ENCODE results near the gene CPSF3.

Gene CPSF3

DNA sequence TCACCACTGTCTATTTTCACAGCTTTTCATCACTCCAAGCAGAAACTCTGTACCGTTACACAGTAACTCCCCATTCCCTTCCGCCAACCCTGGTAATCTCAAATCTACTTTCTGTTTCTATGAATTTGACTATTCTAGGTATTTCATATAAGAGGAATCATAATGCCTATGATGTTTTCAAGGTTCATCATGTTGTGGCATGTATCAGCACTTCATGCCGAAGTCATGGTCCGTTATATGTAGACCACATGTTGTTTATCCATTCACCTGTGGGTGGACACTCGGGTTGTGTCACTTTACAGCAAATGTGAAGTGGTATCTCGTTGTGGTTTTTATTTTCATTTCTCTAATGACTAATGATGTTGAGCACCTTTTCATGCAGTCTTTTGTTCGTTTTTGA, 21.6 kb downstream of the CPSF3 start:
- Histone ChIP-seq H4K12ac (ENCODE audit: low read depth, low read length) (no peak overlapping the region), H2BK5ac (ENCODE audit: low read depth, low read length, poor library complexity) (no peak overlapping the region), H3K9ac (ENCODE audit: low read length) (no peak overlapping the region), H3K79me1 (ENCODE audit: low read length) (no peaks in the 10 kb centered on the region), H2BK120ac (ENCODE audit: insufficient read depth, low read length, poor library complexity) (no peak overlapping the region), H3K4ac (ENCODE audit: low read depth, low read length) (no peak overlapping the region), H3K9me3 (ENCODE audit: insufficient read depth, low read depth, low read length) (no peaks in the 10 kb centered on the region), H3K23ac (ENCODE audit: low read length) (no peak overlapping the region), H3K4me1 (ENCODE audit: control insufficient read depth in 1 of 2, insufficient read depth in 2 of 2, low read length in 2 of 2) (no peaks in the 10 kb centered on the region), H4K91ac (ENCODE audit: low read depth, low read length) (no peak overlapping the region), H3K14ac (ENCODE audit: low read length) (no peak overlapping the region), H4K8ac (ENCODE audit: low read depth, low read length) (no peak overlapping the region), H2AFZ (ENCODE audit: insufficient read depth, low read length, poor library complexity) (no peak overlapping the region), H2BK12ac (ENCODE audit: low read length) (no peak overlapping the region), H3K18ac (ENCODE audit: low read length) (no peak overlapping the region), H3K27ac (ENCODE audit: low read depth, low read length) (no peak overlapping the region), H3K27me3 (ENCODE audit: insufficient read depth, low read length) (no peaks in the 10 kb centered on the region), H3K36me3 (ENCODE audit: control insufficient read depth in 1 of 2, insufficient read depth in 2 of 2, low read length in 2 of 2) (peaks cover 24 to 39% of the 10 kb centered on the region in 2 experiments), H3K4me3 (ENCODE audit: low read depth, low read length) (no peak overlapping the region), H3K4me2 (ENCODE audit: low read length) (no peak overlapping the region), H2AK5ac (ENCODE audit: low read length) (no peak overlapping the region), H3K79me2 (ENCODE audit: control insufficient read depth, insufficient read depth, low read length, poor library complexity) (no peaks in the 10 kb centered on the region)
- no CpG with 5 or more reads among the region's 7 CpGs for WGBS (ENCODE audit: extremely low coverage, insufficient coverage, insufficient read length)
- DNase-seq: no peak

DNA sequence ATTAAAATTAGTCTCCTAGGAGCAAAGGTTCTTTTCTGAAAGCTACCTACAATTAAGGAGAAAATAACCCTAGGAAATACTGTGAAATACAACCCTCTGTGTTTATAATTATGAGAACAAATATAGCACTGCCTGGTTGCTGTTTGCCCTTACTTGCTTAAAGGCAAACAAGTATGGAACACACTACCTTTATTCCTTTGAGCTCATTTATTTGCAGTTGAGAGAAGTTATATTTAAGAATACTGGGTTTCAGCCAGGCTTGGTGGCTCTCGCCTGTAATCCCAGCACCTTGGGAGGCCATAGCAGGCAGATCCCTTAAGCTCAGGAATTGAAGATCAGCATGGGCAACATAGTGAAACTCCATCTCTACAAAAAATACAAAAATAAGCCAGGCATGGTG, 27.8 kb downstream of the CPSF3 start:
- Histone ChIP-seq H3K4ac (ENCODE audit: low read depth, low read length) (no peak overlapping the region), H3K9ac (ENCODE audit: low read length) (no peak overlapping the region), H4K12ac (ENCODE audit: low read depth, low read length) (no peak overlapping the region), H3K23ac (ENCODE audit: low read length) (no peak overlapping the region), H3K4me3 (ENCODE audit: low read depth, low read length) (no peak overlapping the region), H3K14ac (ENCODE audit: low read length) (no peak overlapping the region), H3K18ac (ENCODE audit: low read length) (no peak overlapping the region), H3K4me1 (ENCODE audit: control insufficient read depth in 1 of 2, insufficient read depth in 2 of 2, low read length in 2 of 2) (no peaks in the 10 kb centered on the region), H4K91ac (ENCODE audit: low read depth, low read length) (no peak overlapping the region), H2BK12ac (ENCODE audit: low read length) (no peak overlapping the region), H2AFZ (ENCODE audit: insufficient read depth, low read length, poor library complexity) (no peak overlapping the region), H3K79me1 (ENCODE audit: low read length) (no peaks in the 10 kb centered on the region), H3K27ac (ENCODE audit: low read depth, low read length) (no peak overlapping the region), H2BK120ac (ENCODE audit: insufficient read depth, low read length, poor library complexity) (no peak overlapping the region), H3K79me2 (ENCODE audit: control insufficient read depth, insufficient read depth, low read length, poor library complexity) (no peaks in the 10 kb centered on the region), H2AK5ac (ENCODE audit: low read length) (no peak overlapping the region), H3K4me2 (ENCODE audit: low read length) (no peak overlapping the region), H3K27me3 (ENCODE audit: insufficient read depth, low read length) (no peaks in the 10 kb centered on the region), H4K8ac (ENCODE audit: low read depth, low read length) (no peak overlapping the region), H2BK5ac (ENCODE audit: low read depth, low read length, poor library complexity) (no peak overlapping the region), H3K36me3 (ENCODE audit: control insufficient read depth in 1 of 2, insufficient read depth in 2 of 2, low read length in 2 of 2) (peaks cover 34 to 35% of the 10 kb centered on the region in 2 experiments), H3K9me3 (ENCODE audit: insufficient read depth, low read depth, low read length) (no peaks in the 10 kb centered on the region)
- WGBS (ENCODE audit: extremely low coverage, insufficient coverage, insufficient read length): no CpG with 5 or more reads among the region's 1 CpG
- DNase-seq: no peak

DNA sequence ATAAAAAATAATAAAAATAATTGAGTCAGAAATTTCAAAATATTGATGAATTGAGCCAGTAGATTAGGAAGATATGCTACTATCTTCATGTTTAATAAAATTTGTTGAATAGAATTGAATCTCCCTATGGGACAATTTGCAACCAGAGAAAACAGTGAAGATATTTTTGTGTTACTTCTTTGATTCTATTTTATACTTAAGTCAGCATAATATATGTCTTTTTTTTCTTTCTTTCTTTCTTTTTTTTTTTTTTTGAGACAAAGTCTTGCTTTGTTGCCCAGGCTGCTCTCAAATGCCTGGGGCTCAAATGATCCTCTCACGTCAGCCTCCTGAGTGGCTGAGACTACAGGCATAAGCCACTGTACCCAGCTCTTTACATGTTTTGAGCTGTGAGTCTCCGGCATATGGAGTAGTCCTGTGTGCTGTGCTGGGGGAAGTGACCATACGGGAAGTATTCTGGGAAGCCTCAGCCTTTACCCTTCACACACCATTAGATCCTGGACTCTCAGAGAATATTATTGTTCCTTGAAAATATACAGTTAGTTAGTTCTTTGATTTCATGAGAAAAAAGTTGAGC, 37.1 kb downstream of the CPSF3 start:
- Histone ChIP-seq H4K12ac (ENCODE audit: low read depth, low read length) (no peak overlapping the region), H3K4ac (ENCODE audit: low read depth, low read length) (no peak overlapping the region), H3K18ac (ENCODE audit: low read length) (no peak overlapping the region), H4K91ac (ENCODE audit: low read depth, low read length) (no peak overlapping the region), H3K27me3 (ENCODE audit: insufficient read depth, low read length) (no peaks in the 10 kb centered on the region), H2BK120ac (ENCODE audit: insufficient read depth, low read length, poor library complexity) (no peak overlapping the region), H3K36me3 (ENCODE audit: control insufficient read depth in 1 of 2, insufficient read depth in 2 of 2, low read length in 2 of 2) (peaks cover 14 to 25% of the 10 kb centered on the region in 2 experiments), H3K23ac (ENCODE audit: low read length) (no peak overlapping the region), H3K9ac (ENCODE audit: low read length) (no peak overlapping the region), H3K4me1 (ENCODE audit: control insufficient read depth in 1 of 2, insufficient read depth in 2 of 2, low read length in 2 of 2) (no peaks in the 10 kb centered on the region), H2AFZ (ENCODE audit: insufficient read depth, low read length, poor library complexity) (no peak overlapping the region), H3K9me3 (ENCODE audit: insufficient read depth, low read depth, low read length) (no peaks in the 10 kb centered on the region), H3K4me2 (ENCODE audit: low read length) (no peak overlapping the region), H3K27ac (ENCODE audit: low read depth, low read length) (no peak overlapping the region), H4K8ac (ENCODE audit: low read depth, low read length) (no peak overlapping the region), H3K79me1 (ENCODE audit: low read length) (no peaks in the 10 kb centered on the region), H3K79me2 (ENCODE audit: control insufficient read depth, insufficient read depth, low read length, poor library complexity) (no peaks in the 10 kb centered on the region), H2BK12ac (ENCODE audit: low read length) (no peak overlapping the region), H3K4me3 (ENCODE audit: low read depth, low read length) (no peak overlapping the region), H2BK5ac (ENCODE audit: low read depth, low read length, poor library complexity) (no peak overlapping the region), H2AK5ac (ENCODE audit: low read length) (no peak overlapping the region), H3K14ac (ENCODE audit: low read length) (no peak overlapping the region)
- no CpG with 5 or more reads among the region's 3 CpGs for WGBS (ENCODE audit: extremely low coverage, insufficient coverage, insufficient read length)
- no peak for DNase-seq

DNA sequence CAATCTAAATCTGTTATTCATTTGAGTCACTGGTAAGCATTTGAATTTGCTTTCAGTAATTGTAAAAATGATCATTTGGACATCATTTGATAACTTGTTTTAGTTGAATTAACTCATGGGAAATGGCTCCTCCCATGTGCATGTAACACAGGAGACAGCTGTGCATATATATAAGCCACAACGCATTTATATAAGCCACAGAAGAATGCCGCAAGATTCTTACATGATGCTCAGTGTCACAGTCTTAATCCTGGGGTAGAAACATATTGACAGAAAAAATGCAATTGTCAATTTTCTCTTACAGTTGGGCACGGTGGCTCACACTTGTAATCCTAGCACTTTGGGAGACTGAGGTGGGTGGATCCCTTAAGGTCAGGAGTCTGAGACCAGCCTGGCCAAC, 37.6 kb downstream of the CPSF3 start:
- Histone ChIP-seq H2BK5ac (ENCODE audit: low read depth, low read length, poor library complexity) (no peak overlapping the region), H3K23ac (ENCODE audit: low read length) (no peak overlapping the region), H3K4me1 (ENCODE audit: control insufficient read depth in 1 of 2, insufficient read depth in 2 of 2, low read length in 2 of 2) (no peaks in the 10 kb centered on the region), H3K36me3 (ENCODE audit: control insufficient read depth in 1 of 2, insufficient read depth in 2 of 2, low read length in 2 of 2) (peaks cover 17 to 28% of the 10 kb centered on the region in 2 experiments), H3K9ac (ENCODE audit: low read length) (no peak overlapping the region), H2AFZ (ENCODE audit: insufficient read depth, low read length, poor library complexity) (no peak overlapping the region), H2BK12ac (ENCODE audit: low read length) (no peak overlapping the region), H3K27me3 (ENCODE audit: insufficient read depth, low read length) (no peaks in the 10 kb centered on the region), H4K12ac (ENCODE audit: low read depth, low read length) (no peak overlapping the region), H3K18ac (ENCODE audit: low read length) (no peak overlapping the region), H3K9me3 (ENCODE audit: insufficient read depth, low read depth, low read length) (peaks cover 1% of the 10 kb centered on the region), H3K27ac (ENCODE audit: low read depth, low read length) (no peak overlapping the region), H4K91ac (ENCODE audit: low read depth, low read length) (no peak overlapping the region), H3K79me1 (ENCODE audit: low read length) (no peaks in the 10 kb centered on the region), H3K4me3 (ENCODE audit: low read depth, low read length) (no peak overlapping the region), H4K8ac (ENCODE audit: low read depth, low read length) (no peak overlapping the region), H3K4ac (ENCODE audit: low read depth, low read length) (no peak overlapping the region), H2BK120ac (ENCODE audit: insufficient read depth, low read length, poor library complexity) (no peak overlapping the region), H3K79me2 (ENCODE audit: control insufficient read depth, insufficient read depth, low read length, poor library complexity) (no peaks in the 10 kb centered on the region), H3K4me2 (ENCODE audit: low read length) (no peak overlapping the region), H2AK5ac (ENCODE audit: low read length) (no peak overlapping the region), H3K14ac (ENCODE audit: low read length) (no peak overlapping the region)
- no CpG with 5 or more reads among the region's 3 CpGs for WGBS (ENCODE audit: extremely low coverage, insufficient coverage, insufficient read length)
- no peak for DNase-seq

Measured in trophoblast cell (in vitro differentiated cells and primary cell).